Measurements from ENCODE around the gene SLC26A6.

The SLC26A6 gene

GRCh38 chr3:48598323-48599076, 36.8 kb downstream of the SLC26A6 start:
- DNase-seq, result no peak

GRCh38 chr3:48597408-48597800, 37.9 kb downstream of the SLC26A6 start:
- DNase-seq, result no peak

GRCh38 chr3:48596676-48597407, 38.4 kb downstream of the SLC26A6 start:
- DNase-seq, result no peak

- no peak for DNase-seq
These were observed 39.1 kb downstream of the SLC26A6 start for GRCh38 chr3:48596157-48596556.

- DNase-seq, result no peak
These were observed 39.6 kb downstream of the SLC26A6 start for GRCh38 chr3:48595526-48596121.

GRCh38 chr3:48595075-48595525, 40.2 kb downstream of the SLC26A6 start, which contains the start of gene COL7A1:
Gene COL7A1, minus strand, starts transcription at chr3:48595329. Its CDS starts 170 bp downstream, at chr3:48595159.
- no peak for DNase-seq

GRCh38 chr3:48594417-48595049, 40.7 kb downstream of the SLC26A6 start:
- no peak for DNase-seq

DNA sequence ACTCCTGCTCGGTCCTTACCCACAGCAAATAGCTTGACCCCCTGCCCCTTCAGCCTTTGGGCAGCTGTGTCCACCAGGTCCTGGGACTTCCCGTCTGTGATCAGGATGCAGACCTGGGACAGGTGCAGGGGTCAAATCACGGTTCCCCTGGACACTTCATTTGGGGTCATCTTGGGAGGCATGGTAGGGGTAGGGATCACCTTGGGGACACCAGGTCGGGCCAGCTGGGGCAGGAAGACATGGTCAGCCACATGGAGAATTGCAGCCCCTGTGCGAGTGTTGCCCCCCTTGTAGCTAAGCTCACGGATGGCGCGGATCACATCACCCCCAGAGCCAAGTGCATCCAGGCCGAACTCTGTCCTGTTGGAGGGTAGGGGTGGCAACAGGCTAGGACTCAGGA, 41.9 kb downstream of the SLC26A6 start:
- no peak for DNase-seq

- DNase-seq, result no peak
These were observed 42.7 kb downstream of the SLC26A6 start for GRCh38 chr3:48592519-48593087.

DNA sequence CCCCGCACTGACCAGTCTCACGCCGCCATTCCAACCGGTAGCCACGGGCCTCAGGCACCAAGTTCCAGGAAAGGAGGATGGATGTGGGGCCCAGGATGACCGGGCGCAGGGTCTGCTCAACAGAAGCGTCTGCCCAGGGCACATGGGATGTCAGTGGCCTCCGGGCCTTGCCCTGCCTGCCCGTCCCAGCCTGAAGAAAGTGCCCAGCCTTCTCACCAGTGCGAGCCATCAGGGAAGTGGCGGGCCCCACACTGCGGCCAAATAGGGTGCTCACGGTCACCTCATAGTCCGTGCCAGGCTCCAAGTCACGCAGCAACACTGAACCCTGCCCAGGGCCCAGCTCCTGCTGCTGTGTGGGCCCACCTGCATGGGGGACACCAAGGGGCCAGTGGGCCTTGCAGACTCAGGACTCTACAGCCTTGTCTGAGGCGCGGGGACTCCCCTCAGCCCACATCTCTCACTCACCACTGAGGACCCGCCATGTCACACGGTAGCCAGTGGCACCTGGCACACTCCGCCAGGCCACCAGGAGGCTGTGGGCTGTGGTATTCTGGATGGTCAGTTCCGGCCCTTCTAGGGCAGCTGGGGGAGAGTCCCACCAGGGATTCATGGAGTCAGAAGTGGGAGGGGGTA, 43.3 kb downstream of the SLC26A6 start:
- DNase-seq, result no peak

- DNase-seq, result no peak
These were observed 43.8 kb downstream of the SLC26A6 start for GRCh38 chr3:48591436-48591835.

- no peak for DNase-seq
These were observed 47.0 kb downstream of the SLC26A6 start for GRCh38 chr3:48588230-48588629.

DNA sequence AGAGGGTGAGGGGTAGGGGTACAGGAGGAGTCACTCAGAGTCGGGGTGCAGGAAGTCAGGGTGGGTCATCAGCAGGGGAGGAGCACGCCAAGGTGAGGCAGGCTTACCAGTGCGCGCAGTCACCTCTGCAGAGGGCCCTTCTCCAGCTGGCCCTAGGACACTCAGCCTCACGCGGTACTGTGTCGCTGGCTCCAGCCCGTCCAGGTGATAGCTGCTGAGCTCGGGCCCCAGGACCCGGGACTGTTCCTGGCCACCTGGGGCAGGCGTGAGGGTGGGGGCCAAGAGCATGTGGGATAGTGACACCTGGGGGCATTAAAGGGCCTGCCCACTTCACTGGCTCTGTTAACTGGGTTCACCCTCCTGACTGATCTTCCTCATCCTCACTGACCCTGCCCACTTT, 47.6 kb downstream of the SLC26A6 start:
- no peak for DNase-seq

GRCh38 chr3:48585411-48585810, 49.9 kb downstream of the SLC26A6 start:
- no peak for DNase-seq

DNA sequence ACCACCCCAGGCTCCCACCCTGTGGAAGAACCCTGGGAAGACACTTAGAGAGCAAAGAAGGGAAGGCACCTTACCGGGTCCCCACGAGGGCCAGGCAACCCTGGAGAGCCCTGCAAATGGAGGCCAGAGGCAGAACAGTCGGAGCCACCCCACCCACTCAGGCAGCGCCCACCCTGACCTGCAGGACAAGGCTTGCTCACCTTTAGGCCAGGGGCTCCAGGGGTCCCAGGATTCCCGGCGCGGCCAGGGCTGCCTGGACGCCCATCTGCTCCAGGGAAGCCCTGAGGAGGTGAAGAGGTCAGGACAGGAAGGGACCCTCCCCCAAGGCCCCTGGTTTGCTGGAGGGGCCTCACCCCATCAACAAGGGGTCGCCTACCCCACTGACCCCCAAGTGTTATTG, 50.4 kb downstream of the SLC26A6 start:
- DNase-seq, result no peak

DNA sequence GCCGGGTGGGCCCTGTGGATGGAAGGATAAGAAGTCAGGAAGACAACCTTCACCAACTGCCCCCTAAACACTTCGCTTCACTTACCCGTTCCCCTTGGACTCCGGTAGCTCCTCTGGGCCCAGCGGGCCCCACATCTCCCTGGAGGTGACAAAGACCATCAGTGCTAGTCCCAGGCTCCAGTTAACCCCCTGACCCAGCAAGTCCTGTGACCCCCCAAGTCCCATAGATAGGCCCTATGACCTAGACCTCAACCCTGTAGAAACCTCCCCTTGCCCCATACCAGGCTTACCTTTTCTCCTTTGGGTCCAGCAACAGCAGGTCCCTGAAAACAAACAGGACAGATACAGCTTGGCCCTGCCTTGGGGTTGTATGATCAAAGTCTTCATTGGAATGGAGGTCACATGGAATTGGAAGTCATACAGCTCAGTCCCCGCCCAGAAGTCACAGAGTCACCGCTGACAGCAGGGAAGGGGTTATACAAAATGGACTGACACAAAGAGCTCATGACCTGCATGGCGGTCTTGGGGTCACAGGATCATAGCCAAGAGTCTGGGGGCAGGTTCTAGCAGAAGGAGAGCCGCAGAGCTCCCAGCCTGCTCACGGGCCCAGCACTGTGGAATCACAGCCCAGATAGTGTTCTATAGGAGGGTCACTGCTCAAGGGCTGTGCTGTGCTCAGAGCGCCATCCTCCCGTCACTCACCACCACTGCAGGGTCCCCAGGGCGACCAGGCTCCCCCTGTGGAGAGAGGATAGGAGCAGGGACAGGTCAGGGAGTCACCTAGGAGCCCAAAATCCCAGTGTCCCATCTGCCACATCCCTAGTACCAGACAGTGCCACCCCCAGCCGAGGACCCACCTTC, 53.4 kb downstream of the SLC26A6 start:
- DNase-seq, result no peak

- DNase-seq, result no peak
These were observed 58.6 kb downstream of the SLC26A6 start for GRCh38 chr3:48576647-48577046.
